Measurements from ENCODE around the gene SIRT5. TPM values are rescaled to one million over a fixed set of nuclear protein-coding genes. Genes with fewer than 3 reads are reported as not detected.
A peak's percentile ranks its signal among the peaks of the same experiment; 100 is the strongest.

The SIRT5 gene
- total RNA-seq, 6 donors from 2014 or later = 7.0 to 19.9 (median 11.0) TPM

DNA sequence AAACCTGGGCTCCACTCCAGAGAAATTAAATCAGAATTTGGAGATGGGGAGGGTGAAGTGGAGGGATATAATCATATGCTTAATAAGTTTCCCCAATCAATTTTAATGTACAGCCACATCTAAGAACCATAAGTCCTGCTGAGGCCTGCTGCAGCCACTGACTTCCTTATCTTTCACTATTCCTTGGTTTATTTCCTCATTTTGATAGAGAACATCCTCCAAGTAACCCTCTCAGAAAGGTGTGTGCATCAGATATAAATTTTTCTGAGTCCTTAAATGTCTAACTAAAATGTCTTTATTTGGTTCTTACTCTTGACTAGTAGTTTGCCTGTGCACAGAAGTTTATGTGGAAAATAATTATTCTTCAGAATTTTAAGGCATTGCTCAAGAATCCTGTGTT, 23.7 kb upstream of the SIRT5 start:
- Histone ChIP-seq H3K27ac (peak overlapping the region in 2 of 4 donors; percentile 7 to 55), H3K27me3 (no peaks in the 10 kb centered on the region), H3K9me3 (no peaks in the 10 kb centered on the region), H3K4me3 (no peak overlapping the region), H3K4me1 (peaks cover 0 to 13% (median 11%) of the 10 kb centered on the region in 4 donors), H3K36me3 (no peaks in the 10 kb centered on the region)
- ATAC-seq (ENCODE audit: low FRiP score in 2 of 2) (no peak), DNase-seq (no peak)
- TF ChIP-seq POLR2AphosphoS5 (IDR thresholded peaks at IDR 0.05) (no peak), POLR2A (IDR thresholded peaks at IDR 0.05) (no peak), EP300 (IDR thresholded peaks at IDR 0.05) (no peak)
- TF ChIP-seq, protein P1, sequence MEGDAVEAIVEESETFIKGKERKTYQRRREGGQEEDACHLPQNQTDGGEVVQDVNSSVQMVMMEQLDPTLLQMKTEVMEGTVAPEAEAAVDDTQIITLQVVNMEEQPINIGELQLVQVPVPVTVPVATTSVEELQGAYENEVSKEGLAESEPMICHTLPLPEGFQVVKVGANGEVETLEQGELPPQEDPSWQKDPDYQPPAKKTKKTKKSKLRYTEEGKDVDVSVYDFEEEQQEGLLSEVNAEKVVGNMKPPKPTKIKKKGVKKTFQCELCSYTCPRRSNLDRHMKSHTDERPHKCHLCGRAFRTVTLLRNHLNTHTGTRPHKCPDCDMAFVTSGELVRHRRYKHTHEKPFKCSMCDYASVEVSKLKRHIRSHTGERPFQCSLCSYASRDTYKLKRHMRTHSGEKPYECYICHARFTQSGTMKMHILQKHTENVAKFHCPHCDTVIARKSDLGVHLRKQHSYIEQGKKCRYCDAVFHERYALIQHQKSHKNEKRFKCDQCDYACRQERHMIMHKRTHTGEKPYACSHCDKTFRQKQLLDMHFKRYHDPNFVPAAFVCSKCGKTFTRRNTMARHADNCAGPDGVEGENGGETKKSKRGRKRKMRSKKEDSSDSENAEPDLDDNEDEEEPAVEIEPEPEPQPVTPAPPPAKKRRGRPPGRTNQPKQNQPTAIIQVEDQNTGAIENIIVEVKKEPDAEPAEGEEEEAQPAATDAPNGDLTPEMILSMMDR (IDR thresholded peaks at IDR 0.05) = no peak

DNA sequence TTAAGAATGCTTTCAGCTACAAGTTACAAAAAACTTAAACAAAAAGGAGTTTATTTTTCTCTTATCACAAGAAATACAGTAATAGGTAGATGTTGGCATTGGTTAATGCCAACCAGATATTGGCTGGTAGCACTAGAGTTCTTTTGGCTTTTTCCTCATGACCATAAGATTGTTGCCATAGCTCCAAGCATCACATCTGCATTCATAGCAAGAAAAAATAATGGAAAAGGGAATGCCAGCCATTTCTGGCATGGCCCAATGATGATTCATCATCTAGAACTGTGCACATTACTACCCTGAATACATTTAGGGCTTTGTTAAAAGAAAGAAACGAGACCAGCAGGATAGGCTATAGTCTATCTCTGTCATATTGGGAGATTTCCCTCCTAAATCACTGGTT, 20.8 kb upstream of the SIRT5 start:
- DNase-seq (no peak), ATAC-seq (ENCODE audit: low FRiP score in 2 of 2) (no peak)
- no peak for TF ChIP-seq POLR2A (IDR thresholded peaks at IDR 0.05)
- no peak for TF ChIP-seq POLR2AphosphoS5 (IDR thresholded peaks at IDR 0.05)
- TF ChIP-seq, protein P1 (IDR thresholded peaks at IDR 0.05) = no peak
- TF ChIP-seq EP300 (IDR thresholded peaks at IDR 0.05) = no peak
- Histone ChIP-seq H3K4me3 (no peak overlapping the region), H3K27ac (peak overlapping the region; percentile 31 to 84 (median 74)), H3K36me3 (no peaks in the 10 kb centered on the region), H3K9me3 (no peaks in the 10 kb centered on the region), H3K27me3 (no peaks in the 10 kb centered on the region), H3K4me1 (peaks cover 0 to 18% (median 13%) of the 10 kb centered on the region in 4 donors)
- WGBS, 2 donors = 92 to 93% methylated on average over 1 of the region's 1 CpG

DNA sequence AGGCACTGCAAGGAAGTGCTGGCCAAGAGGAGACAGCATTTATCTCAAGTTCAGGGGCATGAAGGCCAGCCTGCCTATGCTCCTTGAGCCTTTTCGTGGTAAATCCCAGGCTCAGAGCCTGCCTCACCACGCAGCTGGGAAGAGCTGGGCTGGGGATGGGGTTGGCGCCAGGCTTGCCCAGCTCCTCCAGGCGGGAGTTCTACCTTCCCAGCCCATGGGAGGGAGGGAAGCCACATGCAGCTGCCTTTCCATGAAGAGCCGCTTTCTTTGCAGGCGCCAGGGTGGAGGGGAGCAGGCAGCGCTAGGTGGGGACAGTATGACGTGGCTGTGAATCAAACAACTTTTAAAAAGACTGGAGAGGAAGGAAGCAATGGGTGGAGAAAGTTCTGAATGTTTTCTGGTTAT, 19.5 kb upstream of the SIRT5 start:
- Histone ChIP-seq H3K9me3 (no peaks in the 10 kb centered on the region), H3K4me3 (no peak overlapping the region), H3K36me3 (no peaks in the 10 kb centered on the region), H3K4me1 (peaks cover 0 to 21% (median 14%) of the 10 kb centered on the region in 4 donors), H3K27ac (peak overlapping the region; percentile 49 to 84 (median 74)), H3K27me3 (no peaks in the 10 kb centered on the region)
- WGBS, 2 donors = 42 to 46% methylated on average over 8 of the region's 8 CpGs
- ATAC-seq (ENCODE audit: low FRiP score in 2 of 2) (peak; percentile 62 to 69), DNase-seq (peak in 1 of 2 donors; percentile 38)
- TF ChIP-seq POLR2AphosphoS5 (IDR thresholded peaks at IDR 0.05) (peak; percentile 52 to 81), POLR2A (IDR thresholded peaks at IDR 0.05) (peak in 1 of 4 donors; percentile 37), EP300 (IDR thresholded peaks at IDR 0.05) (peak in 3 of 4 donors; percentile 59 to 90 (median 81))
- TF ChIP-seq, protein P1 (IDR thresholded peaks at IDR 0.05) = peak in 1 of 6 experiments; percentile 33

DNA sequence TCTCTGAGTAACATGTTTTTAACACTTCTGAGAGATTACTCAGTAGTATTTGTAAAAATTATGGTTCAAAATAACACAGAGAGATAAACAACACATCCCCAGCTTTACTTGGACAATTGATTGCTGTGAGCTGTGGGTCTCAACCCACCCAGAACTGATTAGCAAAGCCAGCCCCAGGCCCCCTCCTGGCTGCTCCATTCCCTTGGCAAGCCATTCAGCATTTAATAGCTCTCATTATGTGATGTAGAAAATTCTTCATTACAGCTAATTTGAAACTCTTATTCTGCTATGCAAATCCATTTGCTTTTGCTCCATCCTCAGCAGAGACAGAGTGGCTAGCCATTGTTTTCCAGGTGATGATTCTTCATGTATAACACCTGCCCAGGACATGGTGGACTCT, 16.6 kb upstream of the SIRT5 start:
- DNase-seq (no peak), ATAC-seq (ENCODE audit: low FRiP score in 2 of 2) (no peak)
- peak overlapping the region in 3 of 4 donors; percentile 26 to 62 (median 54) for H3K27ac ChIP-seq
- H3K27me3 ChIP-seq = no peaks in the 10 kb centered on the region
- TF ChIP-seq, protein P1 (IDR thresholded peaks at IDR 0.05) = no peak
- TF ChIP-seq EP300 (IDR thresholded peaks at IDR 0.05) = no peak
- TF ChIP-seq POLR2A (IDR thresholded peaks at IDR 0.05) = no peak
- TF ChIP-seq POLR2AphosphoS5 (IDR thresholded peaks at IDR 0.05) = no peak
- H3K4me3 ChIP-seq = no peak overlapping the region
- no peaks in the 10 kb centered on the region for H3K36me3 ChIP-seq
- peaks cover 16 to 36% (median 29%) of the 10 kb centered on the region in 4 donors for H3K4me1 ChIP-seq
- no peaks in the 10 kb centered on the region for H3K9me3 ChIP-seq

DNA sequence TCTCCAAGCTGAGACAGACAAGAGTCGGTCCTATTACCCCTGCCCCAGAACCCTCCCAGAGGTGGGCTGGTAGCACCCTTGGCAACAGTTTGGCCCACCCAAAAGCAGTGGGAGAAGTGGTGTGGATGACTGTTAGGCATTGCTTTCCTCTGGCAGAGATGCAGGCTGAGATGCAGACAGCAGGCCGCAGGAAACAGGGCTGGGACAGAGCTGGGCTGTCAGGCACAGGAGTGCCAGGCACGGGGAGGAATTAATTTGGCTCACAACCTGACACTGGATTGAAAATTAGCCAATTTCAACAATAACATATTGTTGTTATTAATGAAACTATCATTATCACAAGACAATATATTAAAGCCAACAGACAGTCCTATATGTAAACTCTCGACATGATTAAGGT, 15.7 kb upstream of the SIRT5 start:
- H3K4me3 ChIP-seq = no peak overlapping the region
- no peaks in the 10 kb centered on the region for H3K36me3 ChIP-seq
- ATAC-seq (ENCODE audit: low FRiP score in 2 of 2) = no peak
- peaks cover 16 to 36% (median 29%) of the 10 kb centered on the region in 4 donors for H3K4me1 ChIP-seq
- no peak for DNase-seq
- WGBS, 2 donors = 61 to 62% methylated on average over 4 of the region's 4 CpGs
- no peaks in the 10 kb centered on the region for H3K27me3 ChIP-seq
- H3K27ac ChIP-seq = peak overlapping the region in 3 of 4 donors; percentile 54 to 63 (median 62)
- H3K9me3 ChIP-seq = no peaks in the 10 kb centered on the region
- TF ChIP-seq, protein P1 (IDR thresholded peaks at IDR 0.05) = no peak

All from upper lobe of left lung (tissue), 6 donors.